ENCODE measurements around the gene UBASH3A.

UBASH3A gene

DNA sequence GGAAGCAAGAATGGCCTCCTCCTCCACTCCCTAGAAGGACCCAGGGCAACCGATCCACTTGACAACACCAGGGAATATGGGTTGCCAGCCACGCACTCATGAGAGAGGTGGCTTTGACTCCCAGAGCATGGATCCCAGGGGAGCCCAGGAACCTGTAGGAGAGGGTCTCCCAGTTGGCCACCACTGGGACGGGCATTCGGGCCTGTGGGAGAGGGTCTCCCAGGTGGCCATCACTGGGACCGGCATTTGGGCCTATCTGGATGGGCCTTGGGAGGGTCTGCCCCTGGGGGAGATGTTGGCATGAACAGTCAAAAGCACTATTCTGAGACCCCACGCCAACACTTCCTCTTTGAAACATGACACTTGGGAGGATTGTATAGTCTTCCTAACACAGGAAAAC lies 37.9 kb upstream of the UBASH3A start:
- H3K9me3 ChIP-seq = no peaks in the 10 kb centered on the region
- no peaks in the 10 kb centered on the region for H3K36me3 ChIP-seq
- H3K4me3 ChIP-seq (ENCODE audit: low read depth, low read length) = no peak overlapping the region
- TF ChIP-seq, protein P1, sequence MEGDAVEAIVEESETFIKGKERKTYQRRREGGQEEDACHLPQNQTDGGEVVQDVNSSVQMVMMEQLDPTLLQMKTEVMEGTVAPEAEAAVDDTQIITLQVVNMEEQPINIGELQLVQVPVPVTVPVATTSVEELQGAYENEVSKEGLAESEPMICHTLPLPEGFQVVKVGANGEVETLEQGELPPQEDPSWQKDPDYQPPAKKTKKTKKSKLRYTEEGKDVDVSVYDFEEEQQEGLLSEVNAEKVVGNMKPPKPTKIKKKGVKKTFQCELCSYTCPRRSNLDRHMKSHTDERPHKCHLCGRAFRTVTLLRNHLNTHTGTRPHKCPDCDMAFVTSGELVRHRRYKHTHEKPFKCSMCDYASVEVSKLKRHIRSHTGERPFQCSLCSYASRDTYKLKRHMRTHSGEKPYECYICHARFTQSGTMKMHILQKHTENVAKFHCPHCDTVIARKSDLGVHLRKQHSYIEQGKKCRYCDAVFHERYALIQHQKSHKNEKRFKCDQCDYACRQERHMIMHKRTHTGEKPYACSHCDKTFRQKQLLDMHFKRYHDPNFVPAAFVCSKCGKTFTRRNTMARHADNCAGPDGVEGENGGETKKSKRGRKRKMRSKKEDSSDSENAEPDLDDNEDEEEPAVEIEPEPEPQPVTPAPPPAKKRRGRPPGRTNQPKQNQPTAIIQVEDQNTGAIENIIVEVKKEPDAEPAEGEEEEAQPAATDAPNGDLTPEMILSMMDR (IDR thresholded peaks at IDR 0.05; ENCODE audit: low read depth, low read length) = no peak
- peaks cover 31% of the 10 kb centered on the region for H3K27me3 ChIP-seq
- H3K4me1 ChIP-seq = no peaks in the 10 kb centered on the region
- no peak for DNase-seq

DNA sequence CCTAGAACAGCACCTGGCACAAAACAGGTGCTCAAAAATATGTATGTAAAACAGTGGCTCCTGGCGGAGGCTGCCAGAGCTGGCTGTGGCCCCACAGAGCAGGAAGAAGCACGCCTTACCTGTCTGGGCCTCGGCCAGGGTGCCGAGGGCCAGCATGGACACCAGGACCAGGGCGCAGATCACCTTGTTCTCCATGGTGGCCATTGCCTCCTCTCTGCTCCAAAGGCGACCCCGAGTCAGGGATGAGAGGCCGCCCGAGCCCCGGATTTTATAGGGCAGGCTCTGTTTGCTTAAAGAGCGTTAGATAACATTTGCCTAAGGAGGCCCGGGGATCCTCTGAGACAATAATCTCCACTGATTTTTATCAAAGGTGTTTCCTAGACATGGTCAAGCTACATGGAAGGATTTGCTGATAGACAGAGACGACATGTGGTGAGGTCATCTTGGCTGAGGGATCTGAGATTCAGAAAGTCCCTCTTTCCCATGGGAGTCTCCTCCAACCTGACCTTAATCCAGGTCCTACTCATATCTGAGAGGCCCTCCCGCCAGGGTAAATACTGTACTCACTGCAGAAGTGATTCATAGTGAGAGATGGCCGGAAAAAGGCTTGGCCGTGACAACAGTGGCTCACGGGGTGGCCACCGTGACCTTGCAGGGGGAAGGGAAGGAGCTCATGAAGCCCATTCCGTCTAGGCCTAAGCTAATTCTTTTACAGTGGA lies 37.3 kb upstream of the UBASH3A start, which contains the start of gene TFF1:
TFF1 (minus strand) TSS at position 244 of the 719 bp plus-strand sequence; CDS start at position 204, 40 bp downstream.
- Histone ChIP-seq H3K4me1 (no peaks in the 10 kb centered on the region), H3K9me3 (no peaks in the 10 kb centered on the region)
- DNase-seq = no peak

DNA sequence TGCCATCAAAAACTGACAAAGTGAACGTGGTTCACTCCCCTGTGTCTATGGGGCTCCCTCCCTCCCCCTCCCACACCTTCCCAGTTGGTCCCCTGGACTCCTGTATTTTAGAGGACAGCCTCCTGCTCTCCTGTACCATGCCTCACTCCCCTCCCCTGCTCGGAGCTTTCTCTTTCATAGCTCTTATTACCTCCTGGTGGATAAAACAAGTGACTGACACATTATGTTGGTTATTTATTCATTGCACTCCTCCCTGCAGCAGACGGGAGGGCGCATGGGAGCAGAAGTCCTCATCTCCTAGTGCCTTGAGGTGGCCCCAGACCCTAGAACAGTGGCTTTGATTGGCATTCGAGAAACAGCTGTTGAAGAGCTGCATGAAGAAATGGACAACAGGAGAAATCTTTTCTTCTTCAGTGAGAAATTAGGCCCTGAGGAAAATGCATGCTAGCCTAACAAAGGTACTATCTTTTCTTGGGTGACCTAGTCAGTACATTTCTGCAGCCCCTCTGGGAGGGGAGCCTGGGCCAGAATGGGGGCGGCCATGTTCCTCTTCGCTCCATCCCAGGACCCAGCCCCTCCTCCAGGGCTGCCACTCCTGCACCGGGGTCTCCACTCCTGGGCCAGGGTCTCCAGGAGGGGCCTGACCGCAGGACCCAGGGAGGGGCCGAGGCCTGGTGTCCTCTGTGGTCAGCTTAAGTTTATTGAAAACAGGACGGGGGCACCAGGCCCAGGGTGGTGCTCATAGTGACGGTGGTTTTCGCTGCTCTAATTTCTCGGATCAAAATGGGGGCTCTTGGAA lies 36.1 kb upstream of the UBASH3A start:
- Histone ChIP-seq H3K4me1 (no peaks in the 10 kb centered on the region), H3K27me3 (peaks cover 17% of the 10 kb centered on the region)
- no peak for DNase-seq

More for the DNA sequence above, 37.3 kb upstream of the UBASH3A start, which contains the start of gene TFF1:
- Histone ChIP-seq H3K27me3 (peaks cover 29% of the 10 kb centered on the region), H3K36me3 (no peaks in the 10 kb centered on the region), H3K4me3 (ENCODE audit: low read depth, low read length) (no peak within 1 kb of the TSS)
- TF ChIP-seq, protein P1 (IDR thresholded peaks at IDR 0.05; ENCODE audit: low read depth, low read length) = no peak

DNA sequence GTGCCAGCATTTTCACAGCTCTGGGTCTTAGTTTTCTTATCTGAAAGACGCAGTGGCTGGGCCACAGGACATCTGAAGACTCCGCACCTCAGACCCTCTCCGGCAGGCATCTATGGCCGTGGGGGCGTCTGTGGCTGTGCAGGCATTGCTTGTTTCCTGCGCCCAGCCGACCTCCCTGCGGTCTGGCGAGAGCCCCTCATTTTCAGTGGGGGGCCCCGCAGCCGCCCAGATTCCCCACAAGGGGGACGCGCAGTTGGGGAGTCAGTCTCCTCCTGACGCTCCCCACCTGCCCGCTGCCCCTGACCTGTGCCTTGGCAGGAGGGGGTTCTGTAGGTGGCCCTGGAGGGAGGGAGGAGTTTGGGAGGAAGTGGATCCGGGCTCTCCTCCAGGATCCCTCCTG lies 33.9 kb upstream of the UBASH3A start:
- Histone ChIP-seq H3K36me3 (no peaks in the 10 kb centered on the region), H3K4me1 (no peaks in the 10 kb centered on the region), H3K9me3 (no peaks in the 10 kb centered on the region), H3K27me3 (no peaks in the 10 kb centered on the region; the same call in 1 of the 2 replicates), H3K4me3 (ENCODE audit: low read depth, low read length) (no peak overlapping the region)
- DNase-seq = no peak
- TF ChIP-seq, protein P1 (IDR thresholded peaks at IDR 0.05; ENCODE audit: low read depth, low read length) = no peak

More for the DNA sequence above, 36.1 kb upstream of the UBASH3A start:
- no peak overlapping the region for H3K4me3 ChIP-seq (ENCODE audit: low read depth, low read length)
- TF ChIP-seq, protein P1 (IDR thresholded peaks at IDR 0.05; ENCODE audit: low read depth, low read length) = no peak
- no peaks in the 10 kb centered on the region for H3K36me3 ChIP-seq
- no peaks in the 10 kb centered on the region for H3K9me3 ChIP-seq

DNA sequence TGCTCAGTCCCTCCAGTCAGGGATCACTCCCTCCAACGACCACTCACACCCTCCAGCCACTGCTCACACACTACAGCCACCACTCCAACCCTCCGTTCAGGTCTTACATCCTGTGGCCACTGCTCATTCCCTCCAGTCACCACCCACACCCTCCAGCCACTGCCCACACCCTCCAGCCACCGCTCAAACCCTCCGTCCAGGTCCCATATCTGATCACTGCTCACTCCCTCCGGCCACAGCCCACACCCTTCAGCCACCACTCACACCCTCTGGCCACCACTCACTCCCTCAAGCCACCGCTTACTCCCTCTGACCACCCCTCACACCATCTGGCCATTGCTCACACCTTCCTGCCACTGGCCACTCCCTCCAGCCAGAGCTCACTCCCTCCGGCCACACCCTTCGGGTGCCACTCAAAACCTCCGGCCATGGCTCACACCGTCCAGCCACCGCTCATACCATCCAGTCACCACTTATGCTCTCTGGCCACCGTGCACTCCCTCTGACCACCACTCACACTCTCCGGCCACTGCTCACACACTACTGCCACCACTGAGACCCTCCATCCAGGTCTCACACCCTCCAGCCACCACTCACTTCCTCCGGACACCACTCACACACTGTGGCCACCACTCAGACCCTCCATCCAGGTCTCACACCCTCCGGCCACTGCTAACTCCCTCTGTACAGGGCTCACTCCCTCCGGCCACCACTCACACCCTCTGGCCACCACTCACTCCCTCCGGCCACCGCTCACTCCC lies 32.6 kb upstream of the UBASH3A start:
- Histone ChIP-seq H3K27me3 (no peaks in the 10 kb centered on the region), H3K4me3 (ENCODE audit: low read depth, low read length) (no peak overlapping the region), H3K36me3 (no peaks in the 10 kb centered on the region), H3K9me3 (no peaks in the 10 kb centered on the region), H3K4me1 (no peaks in the 10 kb centered on the region)
- no peak for DNase-seq
- TF ChIP-seq, protein P1 (IDR thresholded peaks at IDR 0.05; ENCODE audit: low read depth, low read length) = no peak

Measured in BE2C (cell line).